AG09319 (cell line): ENCODE data around the gene GAPT.
"Not testable (repeated sequence)": the region's sequence is repeated elsewhere in the genome, so short reads cannot be mapped to it uniquely, and the experiment has no call there.

ENCODE experiments used
- DNase-seq: peaks from one replicate; pipeline ENCODE4 v3.0.0-alpha.2; 2010; ENCODE audit warnings: low read depth; ENCODE audit errors: extremely low read depth
- TF ChIP-seq, protein P1 (sequence below): IDR thresholded peaks from 2 replicates; pipeline ENCODE4 v1.5.1; 2011; ENCODE audit warnings: low read depth, mild to moderate bottlenecking, inconsistent platforms, low read length, moderate library complexity

GAPT gene

DNA sequence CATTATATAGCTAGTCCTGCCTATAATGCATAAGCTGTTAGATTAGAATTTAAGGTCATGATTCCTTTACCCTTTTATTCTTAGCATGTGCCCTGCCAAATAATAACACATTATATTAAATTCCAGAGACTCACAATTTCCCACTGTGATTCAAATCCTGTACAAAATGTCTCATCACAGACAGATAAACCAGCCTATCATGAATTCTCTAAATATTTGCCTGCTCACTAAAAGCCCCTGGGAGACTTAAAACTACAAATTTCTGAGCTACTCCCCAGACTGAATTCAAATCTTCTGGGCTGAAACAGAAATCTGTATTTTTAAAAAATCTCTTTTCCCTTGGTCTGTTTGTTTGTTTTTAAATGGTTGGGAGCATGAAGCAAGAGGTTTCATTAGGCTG, 32.7 kb downstream of the GAPT start:
- DNase-seq: no peak

DNA sequence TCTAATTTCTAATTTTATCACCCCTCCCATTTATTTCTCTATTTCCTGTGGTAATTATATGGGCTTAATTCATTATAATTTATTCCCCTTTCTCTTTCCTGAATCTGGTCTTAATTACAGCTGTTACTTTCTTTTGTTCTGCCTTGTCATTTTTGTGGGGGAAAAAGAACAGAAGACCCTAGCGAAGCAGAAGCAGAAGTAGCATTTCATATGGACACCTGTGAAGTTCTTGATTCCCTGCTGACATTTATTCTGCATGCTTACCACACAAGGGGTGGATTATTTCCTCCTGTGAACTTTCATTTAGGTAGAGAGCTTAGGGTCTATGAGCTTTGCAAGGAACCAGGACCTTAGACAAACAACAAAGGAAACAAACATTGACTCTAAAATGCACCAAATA, 33.3 kb downstream of the GAPT start:
- TF ChIP-seq, protein P1, sequence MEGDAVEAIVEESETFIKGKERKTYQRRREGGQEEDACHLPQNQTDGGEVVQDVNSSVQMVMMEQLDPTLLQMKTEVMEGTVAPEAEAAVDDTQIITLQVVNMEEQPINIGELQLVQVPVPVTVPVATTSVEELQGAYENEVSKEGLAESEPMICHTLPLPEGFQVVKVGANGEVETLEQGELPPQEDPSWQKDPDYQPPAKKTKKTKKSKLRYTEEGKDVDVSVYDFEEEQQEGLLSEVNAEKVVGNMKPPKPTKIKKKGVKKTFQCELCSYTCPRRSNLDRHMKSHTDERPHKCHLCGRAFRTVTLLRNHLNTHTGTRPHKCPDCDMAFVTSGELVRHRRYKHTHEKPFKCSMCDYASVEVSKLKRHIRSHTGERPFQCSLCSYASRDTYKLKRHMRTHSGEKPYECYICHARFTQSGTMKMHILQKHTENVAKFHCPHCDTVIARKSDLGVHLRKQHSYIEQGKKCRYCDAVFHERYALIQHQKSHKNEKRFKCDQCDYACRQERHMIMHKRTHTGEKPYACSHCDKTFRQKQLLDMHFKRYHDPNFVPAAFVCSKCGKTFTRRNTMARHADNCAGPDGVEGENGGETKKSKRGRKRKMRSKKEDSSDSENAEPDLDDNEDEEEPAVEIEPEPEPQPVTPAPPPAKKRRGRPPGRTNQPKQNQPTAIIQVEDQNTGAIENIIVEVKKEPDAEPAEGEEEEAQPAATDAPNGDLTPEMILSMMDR: no peak
- DNase-seq: no peak

More for the DNA sequence above, 32.7 kb downstream of the GAPT start:
- TF ChIP-seq, protein P1: no peak

DNA sequence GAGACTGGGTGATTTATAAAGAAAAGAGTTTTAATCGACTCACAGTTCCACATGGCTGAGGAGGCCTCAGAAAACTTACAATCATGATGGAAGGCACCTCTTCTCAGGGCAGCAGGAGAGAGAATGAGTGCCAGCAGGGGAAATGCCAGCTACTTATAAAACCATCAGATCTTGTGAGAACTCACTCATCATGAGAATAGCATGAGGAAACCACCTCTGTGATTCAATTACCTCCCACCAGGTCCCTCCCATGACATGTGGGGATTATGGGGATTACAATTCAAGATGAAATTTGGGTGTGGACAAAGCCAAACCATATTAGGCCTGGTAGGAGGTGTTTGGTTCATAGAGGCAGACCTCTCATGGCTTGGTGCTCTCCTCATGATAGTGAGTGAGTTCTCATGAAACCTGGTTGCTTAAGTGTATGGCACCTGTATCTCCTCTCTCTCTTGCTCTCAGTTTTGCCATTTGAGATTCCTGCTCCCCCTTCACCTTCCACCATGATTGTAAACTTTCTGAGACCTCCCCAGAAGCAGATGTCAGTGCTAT, 39.8 kb downstream of the GAPT start:
- TF ChIP-seq, protein P1: no peak
- no peak for DNase-seq

DNA sequence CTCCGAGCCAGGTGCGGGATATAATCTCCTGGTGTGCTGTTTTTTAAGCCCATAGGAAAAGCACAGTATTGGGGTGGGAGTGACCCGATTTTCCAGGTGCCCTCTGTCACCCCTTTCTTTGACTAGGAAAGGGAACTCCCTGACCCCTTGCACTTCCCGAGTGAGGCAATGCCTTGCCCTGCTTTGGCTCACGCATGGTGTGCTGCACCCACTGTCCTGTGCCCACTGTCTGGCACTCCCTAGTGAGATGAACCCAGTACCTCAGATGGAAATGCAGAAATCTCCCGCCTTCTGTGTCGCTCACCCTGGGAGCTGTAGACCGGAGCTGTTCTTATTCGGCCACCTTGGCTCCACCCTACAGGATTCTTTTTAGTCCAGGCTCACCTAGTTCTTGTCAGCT, 50.7 kb downstream of the GAPT start:
- not testable (repeated sequence) for DNase-seq

DNA sequence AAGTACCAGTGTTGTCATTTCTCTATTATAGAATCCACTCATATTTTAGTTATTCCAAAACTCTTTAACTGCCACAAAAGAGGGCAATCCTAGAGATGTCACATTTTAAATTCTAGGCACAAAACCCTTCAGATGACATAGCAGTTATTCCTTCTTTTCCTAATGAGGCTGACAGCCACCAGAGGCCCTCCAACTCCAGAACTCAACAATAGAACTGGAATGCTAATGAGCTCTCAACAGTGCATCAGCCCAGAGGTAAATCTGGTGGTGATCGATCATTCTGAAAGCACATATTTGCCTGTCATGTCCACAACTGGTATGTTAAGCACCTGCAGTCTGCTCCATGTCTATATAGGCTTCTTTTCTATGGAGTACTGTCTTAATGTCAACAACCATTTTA, 51.5 kb downstream of the GAPT start:
- no peak for DNase-seq
- TF ChIP-seq, protein P1: no peak

DNA sequence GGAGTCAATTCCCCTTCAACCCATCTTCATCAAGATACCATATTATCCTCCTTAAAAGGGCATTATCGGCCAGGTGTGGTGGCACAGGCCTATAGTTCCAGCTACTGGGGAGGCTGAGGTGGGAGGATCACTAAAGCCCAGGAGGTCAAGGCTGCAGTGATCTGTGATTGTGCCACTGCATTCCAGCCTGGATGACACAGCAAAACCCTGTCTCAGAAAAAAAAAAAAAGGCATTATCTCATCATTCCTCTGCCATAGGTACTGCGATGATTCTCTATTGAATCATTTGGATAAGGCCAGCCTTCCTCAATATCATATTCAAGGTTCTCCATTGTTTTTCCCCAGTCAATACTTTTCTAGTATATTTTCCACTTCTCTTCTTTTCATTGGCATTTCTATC, 52.5 kb downstream of the GAPT start:
- TF ChIP-seq, protein P1: no peak
- DNase-seq: no peak

DNA sequence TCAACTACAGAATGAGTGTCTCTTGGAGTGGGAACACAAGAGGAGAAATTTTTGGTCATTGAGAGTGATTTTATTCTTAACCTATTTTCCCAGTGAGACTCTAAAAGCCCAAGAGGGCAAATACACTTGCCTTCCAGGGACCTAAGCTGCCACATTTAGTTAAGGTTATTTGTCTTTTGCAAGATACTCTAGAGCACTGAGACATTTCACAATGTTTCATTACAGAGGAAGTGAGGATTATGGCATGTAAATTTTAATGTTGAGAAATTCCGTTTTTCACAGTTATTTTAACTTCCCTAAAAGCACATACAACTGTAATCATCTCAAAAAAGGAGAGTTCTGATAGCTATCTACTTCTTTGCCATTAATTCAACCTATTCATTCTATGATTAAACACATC, 53.0 kb downstream of the GAPT start:
- no peak for DNase-seq
- TF ChIP-seq, protein P1: no peak

DNA sequence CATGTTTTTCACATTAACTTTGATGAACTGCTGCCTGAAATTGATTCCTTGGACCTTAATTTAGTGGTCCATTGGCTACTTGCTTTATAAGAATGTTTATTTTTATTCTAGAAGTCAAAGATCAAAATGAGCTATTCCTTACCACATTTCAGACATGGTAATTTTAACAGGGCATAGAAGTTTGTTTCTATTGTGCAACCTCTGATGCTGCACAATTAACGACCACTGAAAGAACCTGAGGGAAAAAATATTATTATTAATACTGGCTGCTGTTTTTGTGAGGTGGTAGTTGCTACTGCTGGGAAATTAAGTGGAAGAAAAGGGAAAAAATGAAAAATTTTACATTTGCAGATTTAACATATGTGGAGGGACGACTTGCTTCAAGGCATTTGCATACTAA, 53.7 kb downstream of the GAPT start:
- DNase-seq: no peak
- TF ChIP-seq, protein P1: no peak
